GM21526 (cell line): ENCODE measurements around the gene KCNIP3.
"Not testable (repeated sequence)": the region's sequence is repeated elsewhere in the genome, so short reads cannot be mapped to it uniquely, and the experiment has no call there.

Experiments
- ATAC-seq: cut with Tn5 transposase; IDR thresholded peaks from one replicate; pipeline ENCODE4 v1.9.1; 2021; ENCODE audit warnings: moderate library complexity; ENCODE audit not compliant: unreplicated experiment, low FRiP score

Gene KCNIP3

GRCh38 chr2:95296880-95297487, at the start of gene KCNIP3:
TSS of gene KCNIP3 (plus strand) at chr2:95297347. CDS start at chr2:95297439, 92 bp downstream.
- no peak for ATAC-seq

GRCh38 chr2:95258271-95258670, 38.9 kb upstream of the KCNIP3 start:
- ATAC-seq, result no peak

- no peak for ATAC-seq
Observed at GRCh38 chr2:95260028-95261023, 36.8 kb upstream of the KCNIP3 start.

- ATAC-seq, result no peak
Observed at GRCh38 chr2:95261602-95262001, 35.5 kb upstream of the KCNIP3 start.

DNA sequence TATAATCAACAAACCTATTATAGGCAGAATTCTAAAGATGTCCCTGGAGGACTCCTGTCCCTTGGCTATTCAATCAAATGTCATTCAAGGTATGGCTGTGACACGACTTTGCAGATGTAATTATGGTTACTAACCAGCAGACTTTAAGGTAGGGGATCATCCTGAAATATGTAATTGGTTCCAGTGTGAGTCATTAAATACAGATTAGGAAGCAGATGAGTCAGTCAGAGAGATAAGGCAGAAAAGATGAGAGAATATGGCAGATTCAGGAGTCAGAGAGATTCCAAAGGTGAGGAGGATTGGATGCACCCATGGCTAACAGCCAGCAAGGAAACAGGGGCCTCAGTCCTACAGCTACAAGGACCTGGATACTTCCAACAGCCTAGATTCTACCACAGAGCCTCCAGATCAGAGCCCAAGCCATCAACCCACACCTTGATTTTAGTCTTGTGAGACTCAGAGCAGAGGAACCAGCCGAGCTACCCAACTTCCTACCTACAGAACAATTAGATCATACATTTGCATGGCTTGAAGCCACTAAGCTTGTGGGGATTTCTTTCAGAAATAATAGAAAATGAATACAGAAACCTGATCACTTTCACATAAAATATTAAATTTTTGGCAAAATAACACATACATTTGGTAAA, 34.1 kb upstream of the KCNIP3 start:
- ATAC-seq, result no peak

DNA sequence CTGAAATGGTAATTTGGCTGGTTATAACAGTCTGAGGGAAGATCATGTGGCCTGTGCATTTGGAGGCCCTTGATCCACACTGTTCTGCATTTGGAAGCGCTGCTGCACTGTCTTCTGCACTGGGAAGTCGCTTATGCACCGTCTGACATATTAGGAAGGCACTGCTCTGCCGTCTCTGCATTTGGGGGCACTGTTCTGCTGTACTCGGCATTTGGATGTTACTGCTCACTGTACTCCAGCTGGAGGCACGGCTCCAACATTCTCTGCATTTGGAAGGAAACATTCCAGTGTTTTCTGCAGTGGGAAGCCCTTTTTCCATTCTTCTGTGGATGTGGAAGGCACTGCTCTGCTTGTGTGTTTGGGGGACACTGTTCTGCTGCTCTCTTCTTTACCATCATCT, 32.5 kb upstream of the KCNIP3 start:
- ATAC-seq, result no peak

GRCh38 chr2:95265182-95265581, 32.0 kb upstream of the KCNIP3 start:
- ATAC-seq, result no peak

DNA sequence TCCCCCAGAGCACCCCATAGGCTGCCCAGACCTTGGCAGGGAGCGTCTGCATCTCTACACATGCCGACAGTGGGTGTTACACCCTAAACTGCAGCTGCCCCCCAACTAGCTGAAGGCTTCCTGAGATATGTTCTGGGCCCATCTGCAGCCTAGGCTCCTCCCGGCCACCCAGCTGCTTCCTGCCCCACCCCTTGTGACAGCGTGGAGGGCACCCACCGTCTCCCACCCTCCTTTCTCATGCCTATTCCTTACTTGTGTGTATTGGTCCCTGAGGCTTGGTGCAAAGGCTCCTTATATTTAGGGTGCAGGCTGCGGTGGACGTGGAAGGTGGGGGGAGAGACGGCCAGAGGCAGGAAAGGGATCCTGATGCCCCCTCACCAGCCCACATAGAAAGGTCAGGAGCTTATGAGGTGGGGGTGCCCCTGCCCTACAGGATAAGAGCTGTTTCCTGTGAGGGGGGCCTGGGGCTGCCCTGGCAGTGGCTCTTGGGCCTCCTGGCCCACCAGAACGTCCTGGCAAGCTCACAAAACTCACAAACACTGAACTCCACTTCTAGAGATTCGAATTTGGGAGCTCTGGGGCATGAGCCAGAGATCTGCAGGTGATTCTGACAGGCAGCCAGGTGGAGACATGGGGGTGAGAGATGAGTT, 30.2 kb upstream of the KCNIP3 start:
- no peak for ATAC-seq

GRCh38 chr2:95267458-95268210, 29.5 kb upstream of the KCNIP3 start:
- ATAC-seq, result no peak

GRCh38 chr2:95268211-95269035, 28.7 kb upstream of the KCNIP3 start:
- no peak for ATAC-seq

- no peak for ATAC-seq
Observed at GRCh38 chr2:95269036-95269680, 28.0 kb upstream of the KCNIP3 start.

GRCh38 chr2:95269745-95270144, 27.4 kb upstream of the KCNIP3 start:
- ATAC-seq, result not testable (repeated sequence)

DNA sequence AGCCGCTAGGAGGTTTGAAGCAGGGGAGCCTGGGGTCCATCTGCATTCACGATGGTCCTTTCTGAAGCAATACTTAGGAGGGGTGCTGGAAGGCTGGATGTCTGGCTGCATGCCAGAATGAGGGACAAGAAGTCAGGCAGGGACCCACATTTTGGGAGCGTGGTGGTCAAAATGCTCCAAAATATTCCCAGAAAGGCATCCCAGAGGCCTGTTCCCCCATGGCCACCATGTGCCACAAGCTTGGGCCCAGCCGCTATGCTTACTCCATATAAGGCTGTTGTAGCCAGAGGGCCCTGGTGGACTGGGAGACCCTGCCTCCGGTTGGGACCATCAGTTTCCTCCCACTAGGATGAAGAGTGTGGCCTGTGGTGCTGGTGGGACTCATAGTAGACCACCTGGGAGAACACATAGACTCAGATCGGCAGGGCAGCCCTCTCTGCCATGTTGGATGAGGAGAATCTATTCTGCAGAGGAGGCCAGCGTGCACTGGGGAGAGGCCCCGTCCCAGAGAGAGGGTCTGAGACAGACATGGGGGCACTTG, 26.5 kb upstream of the KCNIP3 start:
- no peak for ATAC-seq

- no peak for ATAC-seq
Observed at GRCh38 chr2:95271381-95271971, 25.7 kb upstream of the KCNIP3 start.

DNA sequence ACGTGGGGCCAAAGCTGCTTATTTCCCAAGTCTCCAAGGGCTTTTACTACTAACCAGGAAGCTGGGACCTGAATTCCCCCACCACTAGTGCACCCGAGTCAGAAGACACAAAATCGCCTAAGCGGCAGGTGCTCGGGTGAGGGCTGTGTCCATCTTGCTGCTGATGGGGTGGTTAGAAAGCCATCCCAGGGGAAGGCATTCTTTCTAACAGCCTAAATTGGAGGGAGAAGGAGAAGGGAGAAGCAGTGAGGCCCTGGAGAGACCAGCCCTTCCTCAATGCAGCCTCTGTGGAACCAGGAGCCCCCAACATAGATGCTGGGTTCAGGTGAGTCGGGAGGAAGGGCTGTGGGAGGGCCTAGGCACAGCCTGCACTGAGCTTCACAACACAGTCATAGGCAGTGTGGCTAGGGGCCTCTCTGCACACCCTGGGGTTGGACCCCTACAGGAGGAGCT, 24.8 kb upstream of the KCNIP3 start:
- no peak for ATAC-seq

DNA sequence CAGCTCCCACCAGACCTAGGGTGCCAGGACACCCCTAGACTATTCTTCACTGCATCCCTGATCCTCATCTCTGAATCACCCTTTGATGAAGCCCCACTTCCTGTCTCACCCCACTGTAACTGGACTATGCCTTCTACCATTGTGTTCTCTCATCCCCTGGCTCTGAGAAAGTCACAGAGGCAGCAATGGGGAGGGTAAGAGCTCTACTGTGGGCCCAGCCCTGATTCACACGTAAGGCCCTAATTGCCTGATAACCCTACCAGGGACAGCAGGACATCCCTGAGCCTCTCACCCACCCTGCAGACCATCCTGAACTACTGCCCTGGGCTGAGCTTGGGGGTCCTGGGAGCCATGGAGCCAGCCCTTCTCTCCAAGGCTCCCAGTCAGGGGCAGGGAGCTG, 24.4 kb upstream of the KCNIP3 start:
- ATAC-seq, result no peak

DNA sequence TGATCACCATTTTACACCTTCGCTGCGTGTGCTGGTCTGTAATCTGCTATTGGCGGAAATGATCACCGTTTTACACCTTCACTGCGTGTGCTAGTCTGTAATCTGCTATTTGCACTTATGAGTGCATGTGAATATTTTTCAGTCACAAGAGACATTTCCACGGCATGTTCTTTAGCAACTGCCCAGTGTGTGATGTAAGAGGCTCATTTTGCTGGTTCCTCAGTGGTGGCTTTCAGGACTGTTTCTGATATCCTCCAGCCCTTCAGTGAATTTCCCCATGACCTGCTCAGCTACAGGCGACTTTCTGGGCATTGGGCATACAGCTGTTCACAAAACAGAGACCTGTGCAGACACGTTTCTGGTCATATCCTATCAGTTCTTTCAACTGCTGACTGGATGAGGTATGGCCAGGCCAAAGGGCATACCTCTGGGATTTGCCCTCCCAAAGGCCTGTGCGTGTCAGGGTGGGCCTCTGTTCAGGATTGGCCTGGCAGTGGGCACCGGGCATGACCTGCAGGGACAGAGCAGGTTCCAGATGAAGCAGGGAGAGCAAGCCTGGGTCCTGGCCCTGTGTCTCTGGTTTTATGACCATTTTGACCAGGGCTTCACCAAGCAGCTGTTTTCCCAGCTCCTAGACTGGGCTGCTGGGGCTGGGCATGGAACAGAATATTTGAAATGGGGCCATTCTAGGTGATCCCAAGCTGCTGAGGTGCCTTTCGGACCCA, 23.4 kb upstream of the KCNIP3 start:
- no peak for ATAC-seq
